Right forelimb (tissue), 1 donor: ENCODE measurements around the gene CDCA5.

ENCODE experiments used
- DNase-seq: peaks from one replicate; pipeline ENCODE4 v3.0.0-alpha.2; 2018

Gene CDCA5

GRCh38 chr11:65040847-65041622, 42.8 kb downstream of the CDCA5 start, which contains the start of gene SAC3D1:
Gene SAC3D1 (plus strand): TSS chr11:65041210. CDS start chr11:65041293, 83 bp downstream.
- DNase-seq, result peak; percentile 93

- DNase-seq, result no peak
Measured at GRCh38 chr11:65040520-65040846, 43.4 kb downstream of the CDCA5 start.

- no peak for DNase-seq
Measured at GRCh38 chr11:65036931-65037330, 46.9 kb downstream of the CDCA5 start.

- no peak for DNase-seq
Measured at GRCh38 chr11:65035579-65035978, 48.3 kb downstream of the CDCA5 start.

GRCh38 chr11:65034423-65034822, 49.4 kb downstream of the CDCA5 start:
- no peak for DNase-seq

GRCh38 chr11:65032216-65032615, 51.6 kb downstream of the CDCA5 start:
- no peak for DNase-seq
